ENCODE results near the gene GTF3C5.
A peak's percentile ranks its signal among the peaks of the same experiment; 100 is the strongest.
"Not testable (repeated sequence)": the region's sequence is repeated elsewhere in the genome, so short reads cannot be mapped to it uniquely, and the experiment has no call there.

The GTF3C5 gene, protein sequence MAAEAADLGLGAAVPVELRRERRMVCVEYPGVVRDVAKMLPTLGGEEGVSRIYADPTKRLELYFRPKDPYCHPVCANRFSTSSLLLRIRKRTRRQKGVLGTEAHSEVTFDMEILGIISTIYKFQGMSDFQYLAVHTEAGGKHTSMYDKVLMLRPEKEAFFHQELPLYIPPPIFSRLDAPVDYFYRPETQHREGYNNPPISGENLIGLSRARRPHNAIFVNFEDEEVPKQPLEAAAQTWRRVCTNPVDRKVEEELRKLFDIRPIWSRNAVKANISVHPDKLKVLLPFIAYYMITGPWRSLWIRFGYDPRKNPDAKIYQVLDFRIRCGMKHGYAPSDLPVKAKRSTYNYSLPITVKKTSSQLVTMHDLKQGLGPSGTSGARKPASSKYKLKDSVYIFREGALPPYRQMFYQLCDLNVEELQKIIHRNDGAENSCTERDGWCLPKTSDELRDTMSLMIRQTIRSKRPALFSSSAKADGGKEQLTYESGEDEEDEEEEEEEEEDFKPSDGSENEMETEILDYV

DNA sequence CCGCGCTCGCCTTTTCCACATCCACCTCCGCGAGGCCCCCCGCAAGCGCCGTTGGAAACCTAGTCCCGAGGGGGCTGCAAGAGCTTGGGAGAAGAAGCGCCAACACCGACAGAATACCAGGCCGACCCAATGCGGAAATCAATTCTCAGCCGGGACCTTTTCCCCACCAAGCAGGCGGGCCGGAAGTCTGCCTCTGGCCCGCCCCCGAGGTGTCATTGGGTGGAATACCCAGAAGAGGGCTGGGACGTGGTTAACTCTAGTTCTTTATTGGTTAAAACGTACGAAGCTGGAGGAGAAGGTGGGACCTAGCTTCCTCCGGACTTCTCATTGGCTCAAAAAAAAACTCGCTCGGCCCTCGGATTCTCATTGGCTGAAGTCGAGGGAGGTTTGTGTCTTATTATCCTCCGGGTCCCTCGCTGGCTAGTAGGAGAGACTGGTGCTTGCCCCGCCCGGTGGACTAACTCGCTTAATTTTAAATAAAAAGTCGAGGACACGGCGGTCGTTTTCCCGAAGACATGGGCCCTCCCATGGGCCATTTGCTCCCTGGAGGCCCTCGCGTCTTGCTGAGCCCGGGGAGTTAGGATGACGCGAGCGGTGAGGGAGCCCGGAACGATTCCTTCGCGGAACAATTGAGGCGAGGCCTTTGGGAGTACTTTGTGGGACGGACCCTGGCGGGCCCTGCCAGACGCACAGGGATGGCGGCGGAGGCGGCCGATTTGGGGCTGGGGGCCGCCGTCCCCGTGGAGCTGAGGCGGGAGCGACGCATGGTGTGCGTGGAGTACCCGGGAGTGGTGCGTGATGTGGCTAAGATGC, at the start of gene GTF3C5:
Gene GTF3C5, plus strand, starts transcription at position 681 of the 813 bp plus-strand sequence. Its CDS starts 15 bp downstream, at position 696.
- DNase-seq (ENCODE audit: low spot score), result peak; percentile 98

DNA sequence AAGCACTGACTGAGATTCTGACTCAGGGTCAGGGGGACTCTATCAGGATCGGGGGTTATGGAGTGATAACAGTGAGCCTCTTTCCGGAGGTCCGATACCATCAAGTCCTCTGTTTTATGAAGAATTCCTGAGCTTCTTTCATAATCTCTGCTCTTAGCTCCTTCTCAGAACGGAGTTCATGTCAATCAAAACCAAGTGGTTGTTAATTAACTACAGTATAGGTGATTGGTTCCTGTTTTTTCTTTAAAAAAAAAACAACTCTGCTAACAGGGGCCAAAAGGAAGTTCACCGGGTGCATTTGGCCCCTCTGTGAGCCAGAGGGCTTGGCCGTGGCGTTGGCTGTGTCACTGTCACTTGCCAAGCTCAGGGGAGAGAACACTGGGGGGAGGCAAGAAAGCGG, 48.3 kb upstream of the GTF3C5 start:
- DNase-seq (ENCODE audit: low spot score), result no peak

DNA sequence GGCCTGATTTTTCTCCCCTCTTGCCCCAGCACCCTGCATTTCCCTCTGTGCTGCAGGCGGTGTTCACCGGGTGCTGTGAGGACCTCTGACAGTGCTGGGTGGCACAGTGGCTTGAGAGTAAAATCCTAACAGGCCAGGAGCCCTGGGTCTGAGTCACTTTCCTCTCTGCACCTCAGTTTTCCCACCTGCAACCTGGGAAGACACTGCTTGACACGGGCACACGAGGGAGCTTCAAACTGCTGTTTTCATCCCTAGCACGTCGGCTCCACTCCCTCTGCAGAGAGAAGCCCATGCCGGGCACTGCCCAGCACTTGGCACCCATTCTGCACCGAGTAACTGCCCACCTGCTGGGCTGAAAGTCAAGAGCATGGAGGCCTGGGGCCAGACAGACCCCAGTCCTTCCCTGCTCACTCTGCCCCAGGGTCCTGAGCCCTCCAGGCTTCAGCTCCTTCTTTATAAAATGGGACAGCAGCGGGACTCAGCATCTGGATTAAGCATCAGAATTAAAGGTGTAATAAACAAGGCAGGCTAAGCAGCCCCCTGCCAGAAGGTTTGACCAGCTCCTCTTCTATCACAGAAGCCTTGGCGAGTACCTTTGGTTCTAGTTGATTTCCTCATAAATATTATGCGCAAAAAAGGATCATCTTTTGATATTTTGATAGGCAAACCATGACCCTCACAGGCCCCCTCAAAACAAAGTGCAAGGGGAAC, 47.2 kb upstream of the GTF3C5 start:
- DNase-seq (ENCODE audit: low spot score), result no peak

DNA sequence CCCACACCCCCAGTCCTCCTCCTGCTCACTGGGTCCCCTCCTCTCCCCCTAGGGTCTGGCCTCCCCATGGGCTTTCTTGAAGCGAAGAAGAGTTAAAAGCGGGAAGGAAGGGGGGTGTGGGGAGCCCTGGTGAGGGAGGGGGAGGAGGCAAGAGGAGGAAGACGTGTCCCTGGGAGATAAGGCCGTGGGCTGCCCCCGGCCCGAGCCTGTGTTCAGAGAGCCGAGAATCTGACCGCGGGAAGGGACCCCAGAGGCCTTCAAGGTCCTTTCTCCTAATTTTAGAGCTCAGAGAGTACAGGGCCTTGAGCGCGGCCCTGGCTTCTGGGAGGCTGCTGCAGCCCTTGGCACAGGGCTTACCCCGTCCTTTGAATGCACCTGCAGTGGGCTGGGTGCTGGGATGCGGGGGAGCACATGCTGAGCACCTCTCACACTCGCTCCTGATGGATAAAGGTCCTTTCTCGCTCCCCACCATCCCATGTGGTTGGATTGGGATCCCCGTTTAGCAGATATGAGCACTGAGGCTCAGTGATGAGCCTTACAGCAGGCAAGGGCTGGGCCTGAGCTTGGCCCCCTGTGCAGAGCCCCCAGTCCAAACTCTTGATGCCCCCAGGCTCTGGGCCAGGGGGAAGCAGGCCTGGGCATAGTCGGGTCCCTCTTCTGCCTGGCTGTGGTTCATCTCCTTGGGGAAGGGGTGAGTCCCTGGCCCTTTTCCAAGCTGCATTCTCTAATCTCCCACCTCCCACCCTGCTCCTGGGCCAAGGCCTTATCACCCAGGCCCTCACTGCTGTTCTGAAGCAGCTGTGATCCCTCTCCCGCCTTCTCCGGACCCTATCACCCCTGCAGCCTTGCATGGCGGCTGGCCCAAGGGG, 46.4 kb upstream of the GTF3C5 start:
- DNase-seq (ENCODE audit: low spot score), result no peak

DNA sequence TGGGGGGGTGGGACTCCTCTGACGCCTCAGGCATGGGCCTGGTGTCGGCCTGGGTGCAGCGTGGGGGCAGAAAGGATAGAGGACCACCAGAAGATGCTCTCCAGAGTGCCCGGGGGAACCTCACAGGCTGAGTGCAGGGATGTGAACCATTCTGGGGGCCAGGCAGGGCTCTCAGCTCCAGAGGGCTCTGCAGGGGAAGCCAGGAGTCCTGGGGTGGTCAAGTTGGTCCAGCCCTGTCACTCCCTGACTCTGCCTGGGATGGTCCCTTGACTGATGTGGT, 45.8 kb upstream of the GTF3C5 start:
- DNase-seq (ENCODE audit: low spot score), result no peak

DNA sequence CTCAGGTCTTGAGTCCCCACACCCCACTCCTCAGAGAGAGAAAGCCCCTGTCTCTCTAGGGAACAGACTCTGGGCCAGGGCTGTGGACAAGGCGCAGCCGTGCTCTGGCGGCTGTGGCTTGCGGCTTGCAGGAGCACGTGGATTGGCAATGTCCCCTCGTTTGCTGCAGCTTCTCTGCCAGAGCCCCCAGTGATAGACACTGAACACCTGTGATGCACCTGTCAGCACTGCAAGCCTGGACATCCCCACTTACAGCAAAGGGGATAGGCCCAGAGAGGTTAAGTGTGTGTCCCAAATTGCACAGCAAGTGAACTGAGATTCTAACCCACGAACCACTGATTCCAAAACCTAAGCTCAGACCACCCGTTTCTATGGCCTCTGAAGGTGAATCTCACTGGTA, 45.3 kb upstream of the GTF3C5 start:
- DNase-seq (ENCODE audit: low spot score), result no peak

DNA sequence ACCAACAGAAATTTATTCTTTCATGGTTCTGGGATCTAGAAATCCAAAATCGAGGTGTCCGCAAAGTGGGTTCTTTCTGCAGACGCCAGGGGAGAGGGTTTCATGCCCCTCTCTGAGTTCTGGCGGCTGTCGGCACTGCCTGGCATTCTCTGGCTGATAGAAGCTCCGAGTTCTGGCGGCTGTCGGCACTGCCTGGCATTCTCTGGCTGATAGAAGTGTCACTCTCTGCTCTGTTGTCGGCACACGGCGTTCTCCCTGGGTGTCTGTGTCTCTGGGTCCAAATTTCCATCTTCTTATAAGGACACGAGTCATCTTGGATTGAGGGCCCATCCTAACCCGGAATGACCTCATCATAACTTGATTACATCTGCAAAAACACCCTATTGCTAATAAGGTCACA, 44.7 kb upstream of the GTF3C5 start:
- no peak for DNase-seq (ENCODE audit: low spot score)

DNA sequence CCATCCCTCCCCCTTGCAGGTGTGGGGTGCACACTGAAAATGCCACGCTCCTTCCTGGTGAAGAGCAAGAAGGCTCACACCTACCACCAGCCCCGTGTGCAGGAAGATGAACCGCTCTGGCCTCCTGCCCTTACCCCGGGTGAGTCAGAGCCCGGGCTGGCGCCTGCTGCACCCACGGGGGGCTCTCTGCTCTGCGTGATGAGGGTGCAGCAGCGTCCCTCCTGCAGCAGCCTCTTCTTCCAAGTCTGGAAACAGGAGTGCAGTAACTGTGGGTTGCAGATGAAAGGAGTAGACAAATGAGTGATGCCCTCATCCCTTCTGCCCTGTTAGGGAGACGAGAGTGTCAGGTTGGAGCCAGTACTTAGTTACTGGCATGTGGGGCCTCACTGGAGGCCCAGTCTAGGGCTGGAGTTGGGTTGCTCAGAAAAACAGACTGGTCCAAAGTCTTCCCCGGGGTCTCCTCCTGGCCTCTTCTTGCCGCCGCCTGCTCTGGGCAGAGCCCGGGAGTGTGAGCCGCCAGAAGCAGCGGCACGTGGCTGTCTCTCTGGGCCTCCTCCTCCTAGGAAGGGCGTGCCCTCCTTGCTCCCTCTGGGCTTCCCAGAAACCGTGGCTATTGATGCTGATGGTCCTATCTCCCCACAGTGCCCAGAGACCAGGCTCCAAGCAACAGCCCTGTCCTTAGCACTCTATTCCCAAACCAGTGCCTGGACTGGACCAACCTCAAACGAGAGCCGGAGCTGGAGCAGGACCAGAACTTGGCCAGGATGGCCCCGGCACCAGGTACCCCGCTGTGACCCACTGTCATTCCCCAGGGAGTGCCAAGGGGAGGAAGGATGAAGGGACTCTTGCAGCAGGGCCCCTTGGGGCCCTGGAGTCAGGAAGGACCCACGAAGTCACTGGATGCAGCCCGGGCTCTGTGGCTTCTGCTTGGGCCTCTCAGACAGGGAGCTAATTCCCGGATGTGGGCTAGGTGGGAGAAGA, 43.9 kb upstream of the GTF3C5 start:
- DNase-seq (ENCODE audit: low spot score), result no peak

DNA sequence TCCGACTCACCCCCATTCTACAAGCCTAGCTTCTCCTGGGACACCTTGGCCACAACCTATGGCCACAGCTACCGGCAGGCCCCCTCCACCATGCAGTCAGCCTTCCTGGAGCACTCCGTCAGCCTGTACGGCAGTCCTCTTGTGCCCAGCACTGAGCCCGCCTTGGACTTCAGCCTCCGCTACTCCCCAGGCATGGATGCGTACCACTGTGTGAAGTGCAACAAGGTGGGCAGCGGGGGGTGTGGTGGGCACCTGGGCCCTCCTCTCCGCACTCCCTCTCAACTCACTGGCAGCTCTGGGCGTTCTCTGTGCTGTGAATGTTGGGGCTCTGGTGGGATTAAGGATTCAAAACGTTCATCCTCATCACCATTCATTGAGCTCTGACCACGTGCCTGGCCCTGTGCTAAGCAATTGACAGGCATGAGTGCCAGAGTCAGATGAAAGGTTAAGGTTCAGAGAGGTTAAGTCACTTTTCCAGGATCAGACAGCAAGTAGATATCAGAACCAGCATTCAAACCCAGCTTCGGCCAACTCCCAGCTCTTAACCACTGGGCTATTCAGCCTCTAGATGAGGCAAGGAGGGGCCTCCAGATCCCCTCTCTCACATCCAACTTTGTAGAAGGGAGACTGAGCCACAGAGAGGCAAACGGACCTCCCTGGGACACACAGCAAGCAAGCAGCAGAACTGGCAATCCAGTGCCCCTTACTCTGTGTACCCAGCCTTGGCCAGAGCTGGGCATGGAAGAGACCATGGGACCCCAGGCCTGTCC, 42.4 kb upstream of the GTF3C5 start:
- no peak for DNase-seq (ENCODE audit: low spot score)

DNA sequence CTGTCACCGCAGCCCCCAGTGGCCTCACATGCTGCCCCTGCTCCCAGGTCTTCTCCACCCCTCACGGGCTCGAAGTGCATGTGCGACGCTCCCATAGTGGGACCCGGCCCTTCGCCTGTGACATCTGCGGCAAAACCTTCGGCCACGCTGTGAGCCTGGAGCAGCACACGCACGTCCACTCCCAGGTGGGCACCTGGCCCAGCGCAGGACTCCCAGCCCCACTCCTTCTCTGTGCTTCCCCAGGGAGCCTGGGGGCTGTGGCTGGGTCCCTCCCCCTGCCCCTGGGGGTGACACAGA, 41.8 kb upstream of the GTF3C5 start:
- no peak for DNase-seq (ENCODE audit: low spot score)

DNA sequence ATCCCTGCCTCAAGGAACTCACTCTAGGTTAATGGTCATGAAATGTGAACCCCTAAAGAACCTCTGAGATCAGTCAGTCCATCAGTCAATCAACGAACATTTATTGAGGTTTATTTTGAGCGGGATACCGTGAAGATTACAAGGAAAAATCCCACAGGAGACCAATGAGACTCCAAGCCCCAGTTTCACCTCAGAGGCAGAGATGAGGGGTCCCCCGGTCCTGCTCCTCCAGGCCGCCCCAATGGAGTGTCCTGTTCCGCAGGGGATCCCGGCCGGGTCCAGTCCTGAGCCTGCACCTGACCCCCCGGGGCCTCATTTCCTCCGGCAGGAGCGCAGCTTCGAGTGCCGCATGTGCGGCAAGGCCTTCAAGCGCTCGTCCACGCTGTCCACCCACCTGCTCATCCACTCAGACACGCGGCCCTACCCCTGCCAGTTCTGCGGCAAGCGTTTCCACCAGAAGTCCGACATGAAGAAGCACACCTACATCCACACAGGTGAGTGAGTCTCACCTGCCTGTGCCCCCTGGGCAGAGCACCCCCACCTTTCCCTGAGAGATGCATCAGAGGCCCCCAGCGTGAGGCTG, 41.3 kb upstream of the GTF3C5 start:
- no peak for DNase-seq (ENCODE audit: low spot score)

DNA sequence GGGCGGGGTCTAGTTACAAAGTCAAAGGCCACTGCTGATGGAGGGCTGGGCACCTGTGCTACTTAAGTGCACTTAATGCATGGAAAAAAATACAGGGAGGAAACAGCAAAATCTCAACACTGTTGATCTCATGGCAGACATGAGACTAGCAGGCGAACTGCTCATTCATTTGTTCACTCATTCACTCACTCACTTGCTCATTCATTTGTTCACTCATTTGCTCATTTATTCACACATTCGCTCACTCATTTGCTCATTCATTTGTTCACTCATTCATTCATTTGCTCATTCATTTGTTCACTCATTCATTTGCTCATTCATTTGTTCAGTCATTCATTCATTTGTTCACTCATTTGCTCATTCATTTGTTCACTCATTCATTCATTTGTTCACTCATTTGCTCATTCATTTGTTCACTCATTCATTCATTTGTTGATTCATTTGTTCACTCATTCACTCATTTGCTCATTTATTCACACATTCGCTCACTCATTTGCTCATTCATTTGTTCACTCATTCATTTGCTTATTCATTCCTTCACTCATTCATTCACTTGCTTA, 40.7 kb upstream of the GTF3C5 start:
- not testable (repeated sequence) for DNase-seq (ENCODE audit: low spot score)

DNA sequence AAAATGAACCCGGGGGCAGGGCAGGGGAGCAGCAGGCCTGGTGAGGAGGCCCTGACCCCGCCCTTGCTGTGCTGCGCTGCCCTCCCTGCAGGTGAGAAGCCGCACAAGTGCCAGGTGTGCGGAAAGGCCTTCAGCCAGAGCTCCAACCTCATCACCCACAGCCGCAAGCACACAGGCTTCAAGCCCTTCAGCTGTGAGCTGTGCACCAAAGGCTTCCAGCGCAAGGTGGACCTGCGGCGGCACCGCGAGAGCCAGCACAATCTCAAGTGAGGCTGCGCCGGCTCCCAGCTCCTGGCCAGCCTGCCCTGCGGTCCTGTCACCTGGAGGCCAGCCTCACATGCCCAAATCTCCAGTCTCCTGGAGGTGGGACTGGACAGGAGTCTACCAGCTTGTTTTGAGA, 40.0 kb upstream of the GTF3C5 start:
- no peak for DNase-seq (ENCODE audit: low spot score)

DNA sequence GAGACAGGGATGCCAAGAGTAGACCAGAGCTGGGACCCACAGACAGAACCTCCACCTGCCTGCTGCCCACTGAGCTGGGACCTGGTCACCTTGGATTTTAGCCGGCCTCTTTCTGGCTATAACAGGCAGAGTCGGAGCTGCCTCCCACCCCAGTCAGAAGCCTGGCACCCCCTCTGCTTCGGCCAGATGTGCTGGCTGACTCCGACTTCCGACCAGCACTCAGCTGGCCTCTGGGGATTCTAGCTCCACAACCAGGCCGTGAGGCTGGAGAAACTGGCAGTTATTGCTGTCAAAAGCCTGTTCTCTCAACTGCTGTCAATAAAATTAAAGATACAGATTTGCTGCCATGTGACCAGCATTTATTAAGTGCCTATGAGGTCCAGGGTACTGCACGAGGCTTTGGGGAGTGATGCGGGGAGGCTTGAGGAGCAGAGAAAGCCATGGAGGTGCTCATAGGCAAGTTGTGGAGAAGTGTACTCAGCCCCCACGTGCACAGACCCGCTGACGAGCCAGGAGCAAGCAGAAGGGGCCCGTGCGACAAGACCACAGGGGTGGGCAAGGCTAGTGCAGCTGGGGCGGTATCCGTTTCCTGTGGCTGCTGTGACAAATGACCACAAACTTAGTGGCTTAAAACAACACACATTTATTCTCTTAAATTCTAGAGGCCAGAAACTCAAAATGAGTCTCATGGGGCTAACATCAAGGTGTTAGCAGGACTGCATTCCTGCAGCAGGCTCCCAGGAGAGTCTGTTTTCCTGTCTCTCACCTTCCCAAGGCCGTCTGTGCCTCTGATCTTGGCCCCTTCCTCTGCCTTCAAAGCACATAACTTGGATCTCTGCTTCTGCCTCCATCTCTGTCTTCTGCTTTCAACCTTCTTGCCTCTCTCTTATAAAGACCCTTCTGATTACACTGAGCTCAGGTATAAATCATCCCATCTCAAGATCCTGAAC, 39.2 kb upstream of the GTF3C5 start:
- no peak for DNase-seq (ENCODE audit: low spot score)

DNA sequence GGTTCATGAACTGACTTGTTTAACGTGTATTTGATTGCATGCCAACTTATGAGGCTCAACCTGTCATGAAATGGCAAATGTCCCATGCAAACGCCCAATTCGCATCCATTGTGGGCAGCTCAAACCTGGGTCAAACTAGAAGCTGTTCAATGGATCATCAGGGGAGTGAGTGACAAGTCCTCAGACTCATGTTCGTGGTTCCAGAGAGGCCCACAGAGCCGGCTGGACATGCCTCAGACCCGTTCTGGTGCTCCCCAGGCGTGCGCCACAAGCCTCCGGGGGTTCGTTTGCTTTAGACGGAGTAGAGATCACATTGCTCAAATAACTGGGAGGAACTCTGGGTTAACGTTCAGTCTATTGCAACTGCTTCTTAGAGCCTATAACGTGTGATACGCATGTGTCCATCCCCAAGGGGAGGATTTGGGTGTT, 37.3 kb upstream of the GTF3C5 start:
- no peak for DNase-seq (ENCODE audit: low spot score)

DNA sequence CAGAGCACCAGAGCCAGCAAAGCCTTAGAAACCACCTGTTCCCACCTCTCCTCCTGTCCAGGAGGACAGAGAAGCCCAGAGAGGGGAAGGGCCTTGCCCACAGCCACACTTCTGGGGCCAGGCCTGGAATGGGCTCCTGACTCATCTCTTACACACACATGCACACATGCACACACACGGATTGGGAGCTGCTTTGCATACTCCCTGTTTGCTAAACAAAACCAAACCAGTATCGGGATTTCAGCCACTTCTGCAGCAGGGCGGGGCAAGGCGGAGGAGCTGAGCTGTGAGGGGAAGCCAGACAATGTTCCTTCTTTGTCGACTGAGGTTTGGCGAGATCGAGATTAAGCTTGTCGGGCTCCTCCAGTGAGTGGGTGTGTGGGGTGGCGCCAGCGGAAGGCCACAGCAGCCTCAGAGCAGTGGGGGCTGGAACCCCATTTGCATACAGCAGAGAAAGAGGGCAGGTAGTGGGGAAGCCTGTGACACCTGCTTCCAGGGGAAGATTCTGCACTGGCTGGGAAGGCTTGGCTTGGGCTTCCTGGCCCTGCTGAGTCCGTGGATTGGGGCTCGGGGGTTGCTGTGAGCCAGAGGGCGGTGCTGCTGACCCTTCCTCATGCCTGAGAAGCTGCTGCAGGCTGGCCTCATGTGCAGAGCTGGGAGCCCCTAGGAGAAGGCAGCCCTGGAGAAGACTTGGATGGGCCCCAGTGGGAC, 36.2 kb upstream of the GTF3C5 start:
- no peak for DNase-seq (ENCODE audit: low spot score)

DNA sequence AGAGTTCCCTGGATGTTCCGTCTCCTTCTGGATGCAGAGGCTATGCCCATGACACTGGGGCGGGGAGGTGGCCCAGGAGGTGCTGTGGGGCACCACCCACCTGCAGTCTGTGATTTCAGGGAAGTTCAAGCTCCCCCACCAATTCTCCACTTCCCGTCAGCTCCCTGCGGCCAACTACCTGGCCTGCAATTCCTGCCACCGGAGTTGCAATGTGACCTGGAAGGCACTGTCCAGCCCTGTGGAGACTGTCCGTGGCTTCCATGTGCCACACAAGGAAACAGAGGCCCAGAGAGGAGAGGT, 35.7 kb upstream of the GTF3C5 start:
- DNase-seq (ENCODE audit: low spot score), result no peak

DNA sequence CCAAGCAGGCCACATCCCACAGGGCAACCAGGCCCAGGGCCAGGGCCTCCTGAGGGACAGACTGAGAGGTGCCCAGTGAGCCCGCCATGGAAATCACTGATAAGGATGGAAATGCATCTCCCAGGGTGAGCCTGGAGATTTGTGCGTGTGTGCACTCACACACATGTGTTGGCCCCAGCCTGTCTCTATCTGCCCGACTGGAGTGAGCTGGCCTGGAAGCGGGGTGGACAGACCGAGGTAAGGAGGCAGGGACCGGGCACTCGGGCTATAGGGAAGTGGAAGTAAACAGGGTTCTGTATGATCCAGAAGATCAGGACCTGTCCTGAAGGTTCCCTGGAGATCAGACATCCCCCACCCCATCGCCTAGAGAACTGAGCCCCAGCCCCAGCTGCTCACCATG, 34.9 kb upstream of the GTF3C5 start:
- DNase-seq (ENCODE audit: low spot score), result no peak

Data from putamen (tissue), 1 donor.